ENCODE data around the gene RAD18.

DNA sequence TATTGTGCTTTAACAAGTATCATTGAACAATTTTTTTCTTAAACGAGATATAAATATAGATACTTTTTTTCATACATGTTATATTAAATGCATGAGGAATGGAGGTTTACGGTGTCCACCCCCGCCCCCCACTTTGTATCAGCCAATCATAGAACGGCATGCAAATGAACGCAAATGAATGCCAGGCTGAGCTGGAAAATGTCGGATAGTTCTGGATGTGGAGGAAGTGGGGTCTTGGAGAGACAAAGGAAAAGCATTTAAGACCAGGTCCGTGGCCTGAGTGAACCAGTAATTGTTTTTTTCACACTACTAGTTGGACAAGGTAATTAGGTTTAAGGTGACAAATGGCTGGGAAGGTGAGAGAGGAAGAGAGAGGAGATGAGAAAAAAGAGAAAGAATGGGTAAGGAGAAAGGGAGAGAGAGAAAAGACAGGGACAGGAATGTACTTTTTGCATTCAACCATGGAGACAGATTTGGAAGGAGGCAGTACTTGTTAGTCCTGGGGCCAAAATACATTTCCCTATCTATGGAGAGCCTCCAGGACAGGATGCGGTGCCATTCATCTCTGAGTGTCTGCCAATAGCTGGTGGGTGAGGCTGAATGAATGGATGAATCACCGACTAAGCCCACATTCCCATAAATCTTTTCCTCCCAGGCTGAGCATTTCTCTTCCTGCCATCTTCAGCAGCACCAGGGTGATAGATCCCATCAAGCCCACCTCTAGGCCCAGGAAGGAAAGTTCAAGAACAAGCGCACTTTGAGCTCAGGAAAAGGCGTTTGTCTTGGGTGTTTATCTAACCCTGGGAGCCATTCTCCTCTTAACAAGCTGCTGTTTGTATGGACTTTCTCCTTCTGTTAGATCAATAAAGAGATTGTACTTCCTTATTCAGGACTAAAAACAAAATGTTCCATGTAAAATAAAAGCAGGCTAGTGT is 1.4 kb upstream of the RAD18 start:
- TF ChIP-seq CTCF (IDR thresholded peaks at IDR 0.05): no peak
- peak; percentile 64 for TF ChIP-seq POLR2AphosphoS5 (IDR thresholded peaks at IDR 0.05)
- TF ChIP-seq POLR2A (IDR thresholded peaks at IDR 0.05): no peak
